HepG2 (cell line): Measurements from ENCODE around the gene GLT1D1. TPM values are rescaled to one million over a fixed set of nuclear protein-coding genes. Genes with fewer than 3 reads are reported as not detected.

Experiments
- ATAC-seq: fragments of 200-7000 bp; cut with Tn5 transposase; 3 replicates; pipeline ENCODE4 v1.9.1; 2020; ENCODE audit warnings: mild to moderate bottlenecking, moderate library complexity
- BruUV-seq: library from RNA; stranded (reverse); fragments of 400-500 nt; replicated peaks from 2 replicates; lab custom pipeline; 2021; lab: Mats Ljungman, UMichigan
- CTCF ChIA-PET: fragments of 300-600 bp; formaldehyde crosslinking; extraction: SDS; loops from one replicate; lab custom pipeline; 2021; ENCODE audit warnings: low total read pairs, inconsistent platforms, low intra/inter-chr PET ratio; lab: Yijun Ruan, JAX
- POLR2A ChIA-PET: fragments of 350-600 bp; sonication (Branson Sonifier 250); formaldehyde crosslinking; loops from one replicate; lab custom pipeline; 2020; ENCODE audit warnings: antibody characterized with exemption, inconsistent platforms; lab: Yijun Ruan, JAX
- DNase-seq: peaks from one replicate; pipeline ENCODE4 v3.0.0-alpha.2; 2015; ENCODE audit warnings: low spot score
- FAIRE-seq: peaks from 3 replicates; lab custom pipeline; 2011; peaks lifted over from hg19 to GRCh38; lab: Jason Lieb, UNC
- H2AFZ ChIP-seq: one replicate; pipeline ENCODE4 v1.6.1; 2011; ENCODE audit warnings: low read length, inconsistent platforms
- H3K27ac ChIP-seq: fragments of 300-600 bp; 3 replicates; pipeline ENCODE4 v1.8.0; 2011; ENCODE audit warnings: mixed run types, mild to moderate bottlenecking, mixed read lengths, low read length, inconsistent platforms; ENCODE audit not compliant: insufficient read depth; ENCODE audit errors: extremely low read length
- H3K27me3 ChIP-seq, 2 experiments: fragments of 200-600 bp in 1 of 2; 2 replicates in 1 of 2; 3 replicates in 1 of 2; pipeline versions ENCODE4 v1.6.0 to v1.8.0; 2011; ENCODE audit warnings: low read length in 2 of 2, mild to moderate bottlenecking in 2 of 2, moderate library complexity in 2 of 2, inconsistent platforms in 1 of 2; ENCODE audit not compliant: insufficient read depth in 2 of 2, control insufficient read depth in 1 of 2
- H3K36me3 ChIP-seq, 2 experiments: fragments of 200-600 bp in 1 of 2; replicated peaks in 1 of 2; 2 replicates in 1 of 2; 3 replicates in 1 of 2; pipeline versions ENCODE4 v1.5.1 to v1.8.0; 2011; ENCODE audit warnings: low read length in 2 of 2, inconsistent platforms in 1 of 2; ENCODE audit not compliant: insufficient read depth in 2 of 2, control insufficient read depth in 1 of 2
- H3K4me1 ChIP-seq: 2 replicates; pipeline ENCODE4 v1.5.1; 2012; ENCODE audit warnings: low read length, inconsistent platforms; ENCODE audit not compliant: insufficient read depth
- H3K4me2 ChIP-seq: 2 replicates; pipeline ENCODE4 v1.6.0; 2011; ENCODE audit warnings: low read depth, low read length, inconsistent platforms
- H3K4me3 ChIP-seq, 3 experiments: fragments of 200-600 bp in 1 of 3; sonication (generic), shearing (Covaris generic) in 1 of 3; replicated peaks in 1 of 3; 2 replicates each; pipeline ENCODE4 v1.5.1; 2011 to 2016; ENCODE audit warnings: low read length in 3 of 3, inconsistent platforms in 2 of 3, low read depth in 2 of 3, mild to moderate bottlenecking in 2 of 3, control low read depth in 1 of 3, mixed read lengths in 1 of 3; ENCODE audit not compliant: insufficient read depth in 1 of 3
- H3K79me2 ChIP-seq: one replicate; pipeline ENCODE4 v1.6.1; 2011; ENCODE audit warnings: low read length, inconsistent platforms; ENCODE audit not compliant: insufficient read depth
- H3K9ac ChIP-seq: 2 replicates; pipeline ENCODE4 v1.6.0; 2011; ENCODE audit warnings: mild to moderate bottlenecking, low read depth, low read length, inconsistent platforms; ENCODE audit not compliant: insufficient read depth
- H3K9me3 ChIP-seq: 2 replicates; pipeline ENCODE4 v1.5.1; 2012; ENCODE audit warnings: mild to moderate bottlenecking, low read length
- H4K20me1 ChIP-seq: 2 replicates; pipeline ENCODE4 v1.6.0; 2011; ENCODE audit warnings: inconsistent platforms, mild to moderate bottlenecking, low read length, moderate library complexity; ENCODE audit not compliant: insufficient read depth
- ZNF318 ChIP-seq: sonication (generic); formaldehyde crosslinking; IDR thresholded peaks from 2 replicates; pipeline ENCODE4 v1.4.0; 2020; ENCODE audit warnings: mild to moderate bottlenecking, missing genetic modification reagents
- ZNF510 ChIP-seq: sonication (generic); formaldehyde crosslinking; IDR thresholded peaks from 2 replicates; pipeline ENCODE4 v1.4.0; 2020; ENCODE audit warnings: low read depth, mild to moderate bottlenecking, missing genetic modification reagents
- WGBS: methylation state at CpG from one replicate; pipeline ENCODE4 v1.1.6; 2017; ENCODE audit warnings: low lambda C conversion rate; 5-methylcytosine and 5-hydroxymethylcytosine counted together
- in situ Hi-C: cut with HindIII; loops from 2 replicates; pipeline ENCODE4 v1.10.0; 2017; ENCODE audit warnings: low pct_unique_long_range_greater_than_20kb; ENCODE audit not compliant: extremely low pct_ligation_motif_present
- intact Hi-C: fragments of 100-400 bp; cut with micrococcal nuclease; formaldehyde crosslinking; loops from one replicate; pipeline ENCODE4 v1.10.0; 2022; ENCODE audit not compliant: unreplicated experiment
- polyA plus RNA-seq, 8 experiments: library from polyadenylated mRNA; depleted of rRNA in 3 of 8; stranded (reverse) in 7 of 8; unstranded in 1 of 8; fragments of >200 nt; fragmentation: Illumina TruSeq in 4 of 8; extraction: Trizol in 4 of 8; gene quantifications; 2 replicates each; pipeline versions ENCODE4 v1.2.1 to v1.2.3, GENCODE V29; 2011 to 2016; ENCODE audit warnings: low read depth in 4 of 8, missing spikeins in 1 of 8, mixed read lengths in 1 of 8; ENCODE audit not compliant: insufficient read depth in 1 of 8
- total RNA-seq, 5 experiments: library from RNA; depleted of rRNA; stranded (reverse); fragments of >200 nt; fragmentation: Illumina TruSeq; extraction: Trizol; gene quantifications; 2 replicates each; pipeline ENCODE4 v1.2.3, GENCODE V29; 2016; ENCODE audit warnings: low read depth in 1 of 5

The GLT1D1 gene
- total and polyA plus RNA-seq, 2 of the 13 experiments (the other 11 are each of a cell fraction or from before 2014, with no cell fraction given): 0.09 to 0.17 TPM

GRCh38 chr12:128876559-128876958 lies 23.3 kb downstream of the GLT1D1 start:
- in situ Hi-C loops: no loop called here

More at GRCh38 chr12:128876559-128876958, 23.3 kb downstream of the GLT1D1 start:
- Histone ChIP-seq H3K79me2 (no peaks in the 10 kb centered on the region), H3K9ac (no peak overlapping the region), H3K4me3 (no peak overlapping the region), H3K9me3 (peaks cover 5% of the 10 kb centered on the region; the same call in 1 of the 2 replicates), H3K27ac (no peak overlapping the region), H3K36me3 (no peaks in the 10 kb centered on the region), H3K27me3 (no peaks in the 10 kb centered on the region), H3K4me1 (peaks cover 2% of the 10 kb centered on the region), H4K20me1 (no peaks in the 10 kb centered on the region), H3K4me2 (no peak overlapping the region), H2AFZ (no peak overlapping the region)
- DNase-seq: no peak
- BruUV-seq: no TSS peak
- CTCF ChIA-PET: no interaction called here
- POLR2A ChIA-PET: no interaction called here
- no peak for TF ChIP-seq ZNF318 (CRISPR knock-in tag)
- peak; percentile 94; the same call in 1 of the 2 replicates for TF ChIP-seq ZNF510 (CRISPR knock-in tag)
- no peak for FAIRE-seq
- 27% methylated on average over 2 of the region's 2 CpGs for WGBS
- intact Hi-C loops: no loop called here
- no peak for ATAC-seq
